ENCODE data around the gene SRSF1. TPM values are rescaled to one million over a fixed set of nuclear protein-coding genes. Genes with fewer than 3 reads are reported as not detected.
"Not testable (repeated sequence)": the region's sequence is repeated elsewhere in the genome, so short reads cannot be mapped to it uniquely, and the experiment has no call there.

SRSF1 gene
- total and polyA plus RNA-seq, 7 experiments from 2014 or later, result 48.7 to 362 (median 122) TPM

GRCh38 chr17:58050966-58051365 is 43.9 kb upstream of the SRSF1 start:
- peaks cover 0 to 2% (median 0%) of the 10 kb centered on the region in 11 donors for H3K9me3 Mint-ChIP-seq

GRCh38 chr17:58049533-58049932 is 42.5 kb upstream of the SRSF1 start:
- Histone ChIP-seq H3K27me3 (ENCODE audit: control insufficient read depth in 2 of 2, insufficient read depth in 2 of 2, low read length in 2 of 2) (peaks cover 0 to 2% of the 10 kb centered on the region in 2 donors), H3K9me3 (ENCODE audit: control insufficient read depth in 2 of 3, low read length in 3 of 3) (no peaks in the 10 kb centered on the region), H3K36me3 (ENCODE audit: control insufficient read depth in 2 of 3, insufficient read depth in 3 of 3, low read length in 3 of 3) (no peaks in the 10 kb centered on the region), H3K27ac (ENCODE audit: low read depth, low read length) (no peak overlapping the region), H3K4me3 (ENCODE audit: low read length) (no peak overlapping the region), H3K4me1 (ENCODE audit: control insufficient read depth in 2 of 2, insufficient read depth in 2 of 2, low read length in 2 of 2) (no peaks in the 10 kb centered on the region)
- no peak overlapping the region for H3K27ac Mint-ChIP-seq
- POLR2A ChIA-PET, result no interaction called here
- peaks cover 0 to 25% (median 5%) of the 10 kb centered on the region in 5 donors for H3K27me3 Mint-ChIP-seq
- H3K9me3 Mint-ChIP-seq, result peaks cover 0 to 2% (median 0%) of the 10 kb centered on the region in 11 donors
- peaks cover 6 to 12% (median 9%) of the 10 kb centered on the region in 7 donors for H3K4me1 Mint-ChIP-seq
- CTCF ChIA-PET, result no interaction called here
- ATAC-seq (no peak), DNase-seq (no peak)
- intact Hi-C loops (cut with micrococcal nuclease), result no loop called here
- H3K4me3 Mint-ChIP-seq, result no peak overlapping the region
- peaks cover 0 to under 1% (median 0%) of the 10 kb centered on the region in 5 donors for H3K36me3 Mint-ChIP-seq

More at GRCh38 chr17:58050966-58051365, 43.9 kb upstream of the SRSF1 start:
- no peaks in the 10 kb centered on the region for H3K4me1 ChIP-seq (ENCODE audit: control insufficient read depth in 2 of 2, insufficient read depth in 2 of 2, low read length in 2 of 2)
- DNase-seq (no peak), ATAC-seq (no peak)
- no peaks in the 10 kb centered on the region for H3K9me3 ChIP-seq (ENCODE audit: control insufficient read depth in 2 of 3, low read length in 3 of 3)
- H3K4me3 ChIP-seq (ENCODE audit: low read length), result no peak overlapping the region
- peaks cover 0 to 2% of the 10 kb centered on the region in 2 donors for H3K27me3 ChIP-seq (ENCODE audit: control insufficient read depth in 2 of 2, insufficient read depth in 2 of 2, low read length in 2 of 2)
- H3K36me3 ChIP-seq (ENCODE audit: control insufficient read depth in 2 of 3, insufficient read depth in 3 of 3, low read length in 3 of 3), result no peaks in the 10 kb centered on the region
- intact Hi-C loops (cut with micrococcal nuclease), result no loop called here
- H3K27ac ChIP-seq (ENCODE audit: low read depth, low read length), result no peak overlapping the region
- H3K27ac Mint-ChIP-seq, result no peak overlapping the region
- peaks cover 0 to 22% (median 4%) of the 10 kb centered on the region in 5 donors for H3K27me3 Mint-ChIP-seq
- POLR2A ChIA-PET, result no interaction called here
- H3K4me3 Mint-ChIP-seq, result no peak overlapping the region
- CTCF ChIA-PET, result no interaction called here
- H3K4me1 Mint-ChIP-seq, result peaks cover 6 to 12% (median 9%) of the 10 kb centered on the region in 7 donors
- H3K36me3 Mint-ChIP-seq, result no peaks in the 10 kb centered on the region

DNA sequence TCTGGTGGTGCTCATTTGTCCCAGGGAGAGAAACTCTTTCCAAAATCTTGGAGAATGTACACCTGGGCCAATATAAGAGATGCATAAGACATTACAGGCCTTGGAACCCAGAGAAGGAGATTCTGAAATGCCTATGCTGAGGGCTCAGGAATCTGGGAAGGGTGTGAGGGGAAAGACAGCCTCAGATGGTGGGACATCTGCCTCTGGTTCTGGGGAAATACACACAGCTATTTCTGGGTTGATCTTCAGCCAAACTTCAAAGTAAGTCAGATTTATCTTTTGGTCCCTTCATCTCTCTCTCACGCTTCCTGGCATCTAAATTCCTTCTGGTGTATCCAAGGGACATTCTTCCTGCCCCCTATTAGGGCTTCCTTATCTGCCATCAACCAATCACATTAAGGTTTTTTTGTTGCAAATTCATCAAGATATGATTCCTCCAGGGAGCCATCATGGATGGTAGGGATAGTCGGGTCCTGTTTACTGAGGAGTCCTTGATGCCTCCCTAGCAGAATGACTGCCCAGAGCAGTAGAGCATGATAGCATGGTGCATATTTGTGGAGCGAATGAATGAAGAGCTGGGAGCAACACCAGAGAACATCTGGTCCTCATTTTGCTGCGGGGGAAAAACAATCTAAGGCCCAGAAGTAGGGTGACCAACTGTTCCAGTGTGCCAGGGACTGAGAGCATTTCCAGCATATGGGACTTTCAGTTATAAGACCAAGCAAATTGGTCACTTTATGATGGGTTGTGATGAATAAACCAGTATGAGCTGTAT is 40.5 kb upstream of the SRSF1 start:
- intact Hi-C loops (cut with micrococcal nuclease), result no loop called here
- Mint-ChIP-seq H3K4me1 (peaks cover 0 to 6% (median 0%) of the 10 kb centered on the region in 7 donors), H3K4me3 (no peak overlapping the region), H3K36me3 (peaks cover 0 to 3% (median 0%) of the 10 kb centered on the region in 5 donors), H3K9me3 (peaks cover 0 to 16% (median 1%) of the 10 kb centered on the region in 11 donors), H3K27me3 (peaks cover 5 to 28% (median 23%) of the 10 kb centered on the region in 5 donors), H3K27ac (no peak overlapping the region)
- no peak overlapping the region for H3K27ac ChIP-seq (ENCODE audit: low read depth, low read length)
- ChIA-PET POLR2A (no interaction called here), CTCF (no interaction called here)
- H3K4me3 ChIP-seq (ENCODE audit: low read length), result no peak overlapping the region
- H3K4me1 ChIP-seq (ENCODE audit: control insufficient read depth in 2 of 2, insufficient read depth in 2 of 2, low read length in 2 of 2), result no peaks in the 10 kb centered on the region
- peaks cover 0 to 2% of the 10 kb centered on the region in 2 donors for H3K27me3 ChIP-seq (ENCODE audit: control insufficient read depth in 2 of 2, insufficient read depth in 2 of 2, low read length in 2 of 2)
- ATAC-seq, result no peak
- DNase-seq, result no peak
- H3K36me3 ChIP-seq (ENCODE audit: control insufficient read depth in 2 of 3, insufficient read depth in 3 of 3, low read length in 3 of 3), result no peaks in the 10 kb centered on the region
- H3K9me3 ChIP-seq (ENCODE audit: control insufficient read depth in 2 of 3, low read length in 3 of 3), result no peaks in the 10 kb centered on the region

DNA sequence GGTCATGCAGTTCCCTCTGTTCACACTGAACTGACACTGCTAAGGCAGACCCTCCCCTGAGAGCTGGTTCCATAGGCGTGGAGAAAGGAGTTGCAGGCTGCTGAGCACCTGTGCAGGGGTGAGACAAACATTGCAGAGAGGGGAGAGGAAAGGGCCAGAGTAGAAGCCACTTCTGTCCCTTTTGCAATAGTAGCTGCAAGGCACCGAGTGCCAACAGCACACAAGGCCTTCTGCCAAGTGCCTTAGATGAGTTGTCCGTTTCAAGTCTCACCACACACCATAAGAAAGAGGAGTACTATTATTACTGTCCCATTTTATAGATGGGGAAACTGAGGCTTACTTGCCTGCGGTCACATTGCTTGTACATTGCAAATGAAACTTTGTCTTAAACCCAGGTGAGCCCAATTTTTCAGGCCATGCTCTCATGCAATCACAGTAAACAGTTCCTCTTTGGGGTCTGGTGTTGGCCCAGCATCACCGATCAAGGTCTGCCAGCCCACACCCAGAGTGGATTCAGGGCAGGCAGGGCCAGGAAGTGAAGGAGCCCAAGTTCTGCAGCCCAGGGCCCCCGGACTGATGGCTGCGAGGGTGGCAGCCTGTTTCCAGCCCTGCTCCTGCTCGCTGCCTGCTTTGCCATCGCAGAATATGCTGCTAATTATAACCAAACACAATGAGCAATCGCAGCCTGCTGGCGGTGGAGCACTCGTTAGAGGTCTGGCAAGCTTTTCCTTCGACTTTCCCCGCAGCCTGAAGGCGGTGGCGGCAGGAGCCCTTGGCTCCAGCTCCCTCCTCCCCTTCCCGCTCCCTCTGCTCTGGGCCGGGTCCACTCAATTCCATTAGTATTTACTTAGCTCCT is 39.4 kb upstream of the SRSF1 start:
- ATAC-seq, result no peak
- H3K4me3 Mint-ChIP-seq, result no peak overlapping the region
- peaks cover 0 to 2% (median 0%) of the 10 kb centered on the region in 7 donors for H3K4me1 Mint-ChIP-seq
- H3K27me3 Mint-ChIP-seq, result peaks cover 8 to 36% (median 25%) of the 10 kb centered on the region in 5 donors
- H3K27ac Mint-ChIP-seq, result no peak overlapping the region
- Histone ChIP-seq H3K27me3 (ENCODE audit: control insufficient read depth in 2 of 2, insufficient read depth in 2 of 2, low read length in 2 of 2) (peaks cover 0 to 2% of the 10 kb centered on the region in 2 donors), H3K27ac (ENCODE audit: low read depth, low read length) (no peak overlapping the region), H3K9me3 (ENCODE audit: control insufficient read depth in 2 of 3, low read length in 3 of 3) (no peaks in the 10 kb centered on the region), H3K36me3 (ENCODE audit: control insufficient read depth in 2 of 3, insufficient read depth in 3 of 3, low read length in 3 of 3) (no peaks in the 10 kb centered on the region), H3K4me3 (ENCODE audit: low read length) (no peak overlapping the region), H3K4me1 (ENCODE audit: control insufficient read depth in 2 of 2, insufficient read depth in 2 of 2, low read length in 2 of 2) (no peaks in the 10 kb centered on the region)
- DNase-seq, result no peak
- H3K9me3 Mint-ChIP-seq, result peaks cover 0 to 16% (median 1%) of the 10 kb centered on the region in 11 donors
- ChIA-PET CTCF (no interaction called here), POLR2A (no interaction called here)
- intact Hi-C loops (cut with micrococcal nuclease), result no loop called here
- H3K36me3 Mint-ChIP-seq, result peaks cover 0 to 3% (median 0%) of the 10 kb centered on the region in 5 donors

- Mint-ChIP-seq H3K9me3 (peaks cover 0 to 16% (median 1%) of the 10 kb centered on the region in 11 donors), H3K27me3 (peaks cover 11 to 51% (median 32%) of the 10 kb centered on the region in 5 donors)
- not testable (repeated sequence) for DNase-seq
Measured at GRCh38 chr17:58044256-58044655, 37.2 kb upstream of the SRSF1 start.

DNA sequence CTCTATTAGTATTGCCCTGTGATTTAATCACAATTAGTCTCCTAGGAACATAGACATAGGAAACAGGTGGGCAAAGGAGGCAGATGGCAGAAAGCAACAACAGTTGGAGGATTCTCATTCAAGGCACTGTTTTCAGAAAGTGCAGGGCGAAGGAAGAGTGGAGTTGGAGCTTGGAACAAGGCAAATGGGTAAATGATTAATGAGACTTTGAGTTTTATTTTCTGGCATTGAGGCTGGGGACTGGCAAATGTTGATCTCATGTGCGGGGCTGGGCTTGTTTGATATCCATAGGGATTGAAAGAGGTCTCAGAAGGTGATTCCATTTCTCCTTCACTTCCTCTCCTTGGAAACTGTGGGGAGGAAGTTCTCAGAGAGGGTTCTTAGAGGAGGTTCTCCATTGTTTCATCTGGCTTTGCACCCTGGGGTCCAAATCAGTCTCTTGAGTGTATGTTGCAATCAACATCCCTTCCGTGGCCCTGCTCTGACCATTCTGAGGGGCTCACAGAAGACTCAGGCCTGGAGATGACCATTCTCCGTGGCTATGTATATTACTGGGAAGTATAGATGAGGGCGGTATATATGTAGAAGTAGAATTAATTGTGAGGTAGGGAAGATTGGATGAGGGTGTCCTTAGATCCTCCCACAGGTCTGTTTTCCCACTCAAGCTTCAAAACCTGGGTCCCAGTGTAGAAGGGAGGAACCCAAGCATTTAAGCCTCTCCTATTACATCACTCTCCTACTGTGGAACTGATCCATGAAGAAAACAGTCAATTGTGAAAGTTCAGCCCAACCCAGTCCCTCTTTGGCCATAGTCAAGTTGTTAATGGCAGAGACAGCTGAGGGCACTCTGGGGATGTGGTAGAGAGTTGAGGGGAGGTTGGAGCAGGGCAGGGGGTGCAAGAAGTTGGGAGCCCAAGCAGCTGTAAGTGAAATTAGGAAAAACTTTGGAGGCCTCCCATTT is 36.5 kb upstream of the SRSF1 start:
- CTCF ChIA-PET, result no interaction called here
- H3K36me3 ChIP-seq (ENCODE audit: control insufficient read depth in 2 of 3, insufficient read depth in 3 of 3, low read length in 3 of 3), result no peaks in the 10 kb centered on the region
- no peak for ATAC-seq
- no peaks in the 10 kb centered on the region for H3K9me3 ChIP-seq (ENCODE audit: control insufficient read depth in 2 of 3, low read length in 3 of 3)
- Mint-ChIP-seq H3K27ac (no peak overlapping the region), H3K27me3 (peaks cover 11 to 53% (median 32%) of the 10 kb centered on the region in 5 donors), H3K4me3 (no peak overlapping the region), H3K9me3 (peaks cover 0 to 16% (median 1%) of the 10 kb centered on the region in 11 donors), H3K4me1 (peaks cover 0 to 1% (median 0%) of the 10 kb centered on the region in 7 donors), H3K36me3 (peaks cover 0 to 3% (median 0%) of the 10 kb centered on the region in 5 donors)
- no peak for DNase-seq
- no peak overlapping the region for H3K27ac ChIP-seq (ENCODE audit: low read depth, low read length)
- no peak overlapping the region for H3K4me3 ChIP-seq (ENCODE audit: low read length)
- no peaks in the 10 kb centered on the region for H3K4me1 ChIP-seq (ENCODE audit: control insufficient read depth in 2 of 2, insufficient read depth in 2 of 2, low read length in 2 of 2)
- peaks cover 0 to 2% of the 10 kb centered on the region in 2 donors for H3K27me3 ChIP-seq (ENCODE audit: control insufficient read depth in 2 of 2, insufficient read depth in 2 of 2, low read length in 2 of 2)
- intact Hi-C loops (cut with micrococcal nuclease), result no loop called here
- POLR2A ChIA-PET, result no interaction called here

More at GRCh38 chr17:58044256-58044655, 37.2 kb upstream of the SRSF1 start:
- H3K36me3 ChIP-seq (ENCODE audit: control insufficient read depth in 2 of 3, insufficient read depth in 3 of 3, low read length in 3 of 3); intact Hi-C loops (cut with micrococcal nuclease); CTCF ChIA-PET; POLR2A ChIA-PET; H3K27ac Mint-ChIP-seq; H3K36me3 Mint-ChIP-seq; H3K27me3 ChIP-seq (ENCODE audit: control insufficient read depth in 2 of 2, insufficient read depth in 2 of 2, low read length in 2 of 2); H3K27ac ChIP-seq (ENCODE audit: low read depth, low read length); H3K4me3 ChIP-seq (ENCODE audit: low read length); H3K4me1 ChIP-seq (ENCODE audit: control insufficient read depth in 2 of 2, insufficient read depth in 2 of 2, low read length in 2 of 2); H3K4me3 Mint-ChIP-seq; H3K4me1 Mint-ChIP-seq; ATAC-seq; H3K9me3 ChIP-seq (ENCODE audit: control insufficient read depth in 2 of 3, low read length in 3 of 3): not testable (repeated sequence)
